Superior temporal gyrus (tissue), 1 donor: ENCODE results near the gene KRTAP10-5.
"Not testable (repeated sequence)": the region's sequence is repeated elsewhere in the genome, so short reads cannot be mapped to it uniquely, and the experiment has no call there.

Experiments used
- DNase-seq: peaks from one replicate; pipeline ENCODE4 v3.0.0-alpha.2; 2016; ENCODE audit errors: extremely low spot score

KRTAP10-5 gene, protein sequence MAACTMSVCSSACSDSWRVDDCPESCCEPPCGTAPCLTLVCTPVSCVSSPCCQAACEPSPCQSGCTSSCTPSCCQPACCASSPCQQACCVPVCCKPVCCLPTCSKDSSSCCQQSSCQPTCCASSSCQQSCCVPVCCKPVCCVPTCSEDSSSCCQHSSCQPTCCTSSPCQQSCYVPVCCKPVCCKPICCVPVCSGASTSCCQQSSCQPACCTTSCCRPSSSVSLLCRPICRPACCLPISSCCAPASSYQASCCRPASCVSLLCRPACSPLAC

DNA sequence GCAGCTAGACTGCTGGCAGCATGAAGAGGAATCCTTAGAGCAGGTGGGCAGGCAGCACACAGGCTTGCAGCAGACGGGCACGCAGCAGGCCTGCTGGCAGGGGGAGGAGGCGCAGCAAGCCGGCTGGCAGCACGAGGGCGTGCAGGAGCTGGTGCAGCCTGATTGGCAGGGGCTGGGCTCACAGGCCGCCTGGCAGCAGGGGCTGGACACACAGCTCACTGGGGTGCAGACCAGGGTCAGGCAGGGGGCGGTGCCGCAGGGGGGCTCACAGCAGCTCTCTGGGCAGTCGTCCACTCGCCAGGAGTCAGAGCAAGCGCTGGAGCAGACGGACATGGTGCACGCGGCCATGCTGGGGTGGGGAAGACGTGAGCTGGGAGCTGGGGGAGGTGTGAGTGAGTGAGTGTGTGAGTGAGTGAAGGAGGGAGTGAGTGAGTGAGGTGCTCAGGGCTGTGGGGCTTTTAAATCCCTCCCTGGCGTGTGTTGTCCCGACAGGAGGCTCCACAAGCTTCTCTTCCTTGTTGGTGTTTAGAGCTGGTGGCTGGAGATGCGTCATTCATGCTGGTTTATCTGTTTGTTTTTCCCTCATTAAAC, at the start of gene KRTAP10-5:
TSS of gene KRTAP10-5 (minus strand) at position 374 of the 591 bp plus-strand sequence. CDS start at position 348, 26 bp downstream.
- not testable (repeated sequence) for DNase-seq

DNA sequence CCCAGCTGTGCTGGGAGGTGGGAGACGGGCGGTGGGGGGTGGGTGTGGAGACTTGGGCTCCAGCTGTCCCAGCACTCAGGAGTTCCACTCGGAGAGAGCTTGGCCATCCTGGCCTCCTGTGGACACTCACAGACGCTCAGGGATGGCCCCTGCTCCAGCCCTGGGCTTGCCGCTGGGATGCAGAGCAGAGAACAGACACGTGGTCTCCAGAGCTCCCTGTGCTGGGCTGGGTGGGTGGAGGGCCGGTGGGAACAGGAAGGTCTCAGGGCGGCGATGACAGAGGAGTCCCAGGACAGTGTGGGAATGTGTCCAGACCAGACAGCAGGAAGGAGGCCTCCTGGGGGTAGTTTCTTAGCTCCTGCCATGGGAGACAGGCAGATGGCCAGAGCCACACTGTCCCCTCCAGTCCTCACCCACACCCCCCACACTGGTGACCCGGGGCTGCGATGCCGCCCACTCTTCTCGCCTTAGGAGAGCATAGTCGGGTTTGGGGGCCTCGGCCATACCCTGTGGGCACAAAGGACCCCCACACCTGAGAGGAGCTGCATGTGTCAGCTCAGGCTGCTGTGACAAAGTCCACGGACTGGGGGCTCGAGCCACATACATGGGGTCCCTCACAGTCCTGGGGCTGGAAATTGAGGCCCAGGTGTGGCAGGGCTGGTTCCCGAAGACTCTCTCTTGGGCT, 48.4 kb upstream of the KRTAP10-5 start:
- no peak for DNase-seq

DNA sequence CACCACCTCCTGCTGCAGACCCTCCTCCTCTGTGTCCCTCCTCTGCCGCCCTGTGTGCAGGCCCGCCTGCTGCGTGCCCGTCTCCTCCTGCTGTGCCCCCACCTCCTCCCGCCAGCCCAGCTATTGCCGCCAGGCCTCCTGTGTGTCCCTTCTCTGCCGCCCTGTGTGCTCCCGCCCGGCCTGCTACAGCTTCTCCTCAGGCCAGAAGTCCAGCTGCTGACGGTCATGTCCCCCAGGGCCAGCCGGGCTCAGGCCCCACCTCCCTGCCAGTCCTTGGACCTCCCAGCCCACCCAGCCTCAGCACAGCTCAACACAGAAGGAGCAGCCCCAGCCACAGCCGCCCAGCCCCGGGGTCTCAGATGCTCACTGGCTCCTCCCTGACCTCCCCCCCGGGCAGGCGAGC, 47.4 kb upstream of the KRTAP10-5 start:
- DNase-seq: not testable (repeated sequence)

DNA sequence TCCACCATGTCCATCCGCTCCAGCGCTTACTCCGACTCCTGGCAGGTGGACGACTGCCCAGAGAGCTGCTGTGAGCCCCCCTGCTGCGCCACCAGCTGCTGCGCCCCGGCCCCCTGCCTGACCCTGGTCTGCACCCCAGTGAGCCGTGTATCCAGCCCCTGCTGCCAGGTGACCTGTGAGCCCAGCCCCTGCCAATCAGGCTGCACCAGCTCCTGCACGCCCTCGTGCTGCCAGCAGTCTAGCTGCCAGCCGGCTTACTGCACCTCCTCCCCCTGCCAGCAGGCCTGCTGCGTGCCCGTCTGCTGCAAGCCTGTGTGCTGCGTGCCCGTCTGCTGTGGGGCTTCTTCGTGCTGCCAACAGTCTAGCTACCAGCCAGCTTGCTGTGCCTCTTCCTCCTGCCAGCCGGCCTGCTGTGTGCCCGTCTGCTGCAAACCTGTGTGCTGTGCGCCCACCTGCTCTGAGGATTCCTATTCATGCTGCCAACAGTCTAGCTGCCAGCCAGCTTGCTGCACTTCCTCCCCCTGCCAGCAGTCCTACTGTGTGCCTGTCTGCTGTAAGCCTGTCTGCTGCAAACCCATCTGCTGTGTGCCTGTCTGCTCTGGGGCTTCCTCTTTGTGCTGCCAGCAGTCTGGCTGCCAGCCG, 46.9 kb upstream of the KRTAP10-5 start:
- DNase-seq: not testable (repeated sequence)

DNA sequence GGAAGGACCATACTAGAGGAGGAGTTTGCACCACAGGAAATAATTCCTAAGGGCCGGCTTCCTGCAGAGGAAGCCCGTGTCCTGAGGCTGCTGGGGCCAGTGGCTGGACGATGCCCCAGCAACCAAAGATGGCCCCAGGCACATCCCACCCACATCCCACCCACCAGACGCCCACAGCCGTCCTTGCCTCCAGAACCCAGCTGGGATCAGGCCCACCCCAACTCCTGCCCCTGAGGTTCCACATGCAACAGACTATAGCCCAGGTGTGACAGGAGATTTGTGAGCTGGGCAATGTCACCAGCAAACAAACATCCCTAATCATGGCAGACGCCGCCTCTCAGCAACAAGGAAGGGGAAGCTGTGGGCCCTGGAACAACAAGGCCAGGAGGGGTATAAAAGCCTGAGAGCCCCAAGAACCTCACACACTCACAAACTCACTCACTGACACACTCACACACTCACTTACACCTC, 46.3 kb upstream of the KRTAP10-5 start, which contains the start of gene KRTAP10-9:
TSS of gene KRTAP10-9 (plus strand) at position 421 of the 471 bp plus-strand sequence. CDS start 79 bp downstream, outside the sequence.
- no peak for DNase-seq

DNA sequence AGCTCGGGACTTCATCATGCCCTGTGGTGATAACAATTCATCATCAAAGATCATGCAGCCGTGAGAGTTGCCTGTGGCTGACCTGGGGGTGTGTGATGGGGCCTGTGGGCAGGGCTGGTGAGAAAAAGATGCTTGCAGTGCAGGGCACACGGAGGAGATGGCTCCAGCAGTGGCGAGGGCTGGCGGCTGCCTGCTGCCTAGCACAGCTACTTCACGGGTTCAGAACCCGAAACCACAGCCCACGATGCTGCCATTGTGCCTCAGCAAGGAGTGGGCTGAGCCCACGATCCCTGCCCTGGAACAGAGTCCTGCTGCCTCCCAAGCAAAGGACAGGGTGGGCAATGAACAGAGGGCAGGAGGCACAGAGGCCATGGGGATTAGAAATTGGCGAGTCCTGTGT, 45.9 kb upstream of the KRTAP10-5 start:
- DNase-seq: no peak

DNA sequence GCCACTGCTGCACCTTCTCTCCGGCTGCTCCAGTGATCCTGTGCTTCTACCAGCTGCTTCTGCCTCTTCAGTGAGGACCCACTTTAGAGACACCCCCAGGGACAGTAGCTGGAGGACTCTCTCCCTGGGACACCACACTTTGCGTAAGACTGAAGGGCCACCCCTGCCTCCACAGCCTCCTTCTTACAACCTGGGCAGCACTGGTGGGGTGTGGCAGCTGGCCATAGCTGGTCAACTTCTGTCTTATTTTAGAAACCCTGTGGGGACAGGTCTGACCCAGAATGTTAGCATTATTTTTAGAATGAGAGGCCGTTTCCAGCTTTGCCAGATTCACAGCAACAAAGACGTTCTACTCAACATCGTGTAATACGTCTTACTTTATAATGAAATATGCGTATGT, 45.4 kb upstream of the KRTAP10-5 start:
- DNase-seq: no peak

DNA sequence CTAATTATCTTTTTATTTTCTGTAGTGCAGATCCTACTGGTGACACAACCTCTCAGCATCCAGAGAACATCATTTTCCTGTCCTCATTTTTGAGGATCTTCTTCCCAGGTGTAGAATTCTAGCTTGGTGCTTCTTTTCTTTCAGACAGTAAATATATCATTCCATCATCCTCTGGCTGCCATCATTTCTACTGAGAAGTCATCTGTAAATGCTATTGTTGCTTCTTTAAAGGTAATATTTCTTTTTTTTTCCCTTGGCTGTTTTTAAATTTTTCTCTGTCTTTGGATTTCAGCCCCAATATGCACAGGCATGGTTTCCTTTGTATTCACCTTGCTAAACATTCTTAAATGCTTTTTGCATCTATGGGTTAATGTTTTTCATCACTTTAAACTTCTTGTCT, 43.2 kb upstream of the KRTAP10-5 start:
- DNase-seq: no peak

DNA sequence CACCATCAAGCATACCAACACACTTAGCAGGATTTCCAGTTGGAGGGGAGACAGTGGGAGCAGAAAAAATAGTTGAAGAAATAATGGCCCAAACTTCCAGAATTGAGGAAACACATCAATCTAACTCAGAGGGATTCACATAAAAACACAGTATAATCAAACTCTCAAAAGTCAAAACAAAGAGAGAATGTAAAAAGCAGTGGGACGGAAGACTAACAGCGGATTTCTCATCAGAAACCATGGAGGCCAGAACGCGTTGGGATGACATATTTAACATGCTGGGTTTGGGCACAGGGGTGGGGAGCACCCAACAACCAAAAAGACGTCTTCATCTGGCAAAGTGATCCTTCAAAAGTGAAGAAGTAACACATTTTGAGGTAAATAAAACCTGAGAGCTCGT, 39.5 kb upstream of the KRTAP10-5 start:
- no peak for DNase-seq

DNA sequence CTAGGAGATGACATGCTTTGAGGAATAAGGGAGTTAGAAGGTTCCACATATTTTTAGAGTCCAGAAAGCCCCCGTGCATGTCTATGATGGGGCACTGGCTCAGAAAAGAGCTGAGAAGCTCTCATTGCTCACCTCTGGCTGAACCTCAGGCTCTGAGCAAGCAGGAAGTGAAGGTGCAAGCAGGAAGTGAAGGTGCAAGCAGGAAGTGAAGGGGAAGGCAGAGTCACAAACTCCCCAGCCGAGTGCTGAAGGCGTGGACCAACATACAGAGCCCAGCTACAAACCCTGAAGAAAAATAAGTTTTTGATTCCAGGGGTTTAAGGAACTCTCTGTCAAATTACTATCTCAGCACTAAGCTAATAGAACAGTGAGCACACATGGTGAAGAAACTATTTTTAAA, 38.5 kb upstream of the KRTAP10-5 start:
- no peak for DNase-seq

DNA sequence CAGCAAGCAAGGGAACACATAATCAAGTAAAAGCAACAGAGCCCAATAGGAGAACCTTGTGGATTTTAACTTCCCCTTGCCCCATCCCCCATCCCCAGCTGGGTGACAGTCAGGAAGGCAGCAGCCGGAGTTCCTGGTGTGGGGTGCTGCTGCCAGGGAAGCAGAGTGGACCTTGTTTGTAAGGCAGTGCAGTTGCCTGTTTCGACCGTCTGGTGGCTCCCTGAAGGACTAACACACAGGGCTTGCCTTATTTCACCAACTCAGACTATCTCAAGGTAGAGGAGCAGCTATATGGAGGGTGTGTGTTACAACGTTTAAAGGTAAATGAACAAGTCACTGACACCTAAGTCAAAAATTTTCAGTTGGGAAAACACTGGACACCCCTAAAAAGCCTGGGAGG, 38.1 kb upstream of the KRTAP10-5 start:
- no peak for DNase-seq

DNA sequence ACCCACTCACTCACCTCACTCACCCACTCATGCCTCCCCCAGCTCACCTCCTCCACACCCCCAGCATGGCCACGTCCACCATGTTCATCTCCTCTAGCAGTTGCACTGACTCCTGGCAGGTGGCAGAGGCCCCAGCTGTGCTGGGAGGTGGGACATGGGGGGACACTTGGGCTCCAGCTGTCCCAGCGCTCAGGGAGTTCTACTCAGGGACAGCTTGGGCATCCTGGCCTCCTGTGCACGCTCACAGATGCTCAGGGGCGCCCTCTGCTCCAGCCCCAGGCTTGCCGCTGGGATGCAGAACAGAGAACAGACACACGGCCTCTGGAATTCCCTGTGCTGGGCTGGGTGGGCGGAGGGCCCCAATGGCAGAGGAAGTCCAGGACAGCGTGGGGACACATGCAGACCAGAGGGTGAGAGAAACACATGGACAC, 36.7 kb upstream of the KRTAP10-5 start:
- DNase-seq: no peak

DNA sequence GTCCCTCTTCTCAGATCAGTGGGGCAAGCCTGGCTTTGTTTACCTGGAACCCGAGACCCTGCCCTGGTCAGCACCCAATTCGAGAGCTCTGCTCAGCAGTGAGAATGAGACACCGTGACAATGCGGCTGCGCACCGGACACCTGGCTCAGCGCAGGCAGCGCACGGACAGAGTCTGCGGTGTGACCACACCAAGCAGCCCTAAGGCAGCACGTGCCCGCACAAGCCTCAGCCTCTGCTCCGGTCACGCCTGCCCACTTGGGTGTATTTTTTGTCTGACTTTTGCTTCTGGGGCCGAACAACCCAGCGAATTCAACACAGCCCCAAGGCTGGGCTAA, 36.2 kb upstream of the KRTAP10-5 start:
- DNase-seq: no peak

DNA sequence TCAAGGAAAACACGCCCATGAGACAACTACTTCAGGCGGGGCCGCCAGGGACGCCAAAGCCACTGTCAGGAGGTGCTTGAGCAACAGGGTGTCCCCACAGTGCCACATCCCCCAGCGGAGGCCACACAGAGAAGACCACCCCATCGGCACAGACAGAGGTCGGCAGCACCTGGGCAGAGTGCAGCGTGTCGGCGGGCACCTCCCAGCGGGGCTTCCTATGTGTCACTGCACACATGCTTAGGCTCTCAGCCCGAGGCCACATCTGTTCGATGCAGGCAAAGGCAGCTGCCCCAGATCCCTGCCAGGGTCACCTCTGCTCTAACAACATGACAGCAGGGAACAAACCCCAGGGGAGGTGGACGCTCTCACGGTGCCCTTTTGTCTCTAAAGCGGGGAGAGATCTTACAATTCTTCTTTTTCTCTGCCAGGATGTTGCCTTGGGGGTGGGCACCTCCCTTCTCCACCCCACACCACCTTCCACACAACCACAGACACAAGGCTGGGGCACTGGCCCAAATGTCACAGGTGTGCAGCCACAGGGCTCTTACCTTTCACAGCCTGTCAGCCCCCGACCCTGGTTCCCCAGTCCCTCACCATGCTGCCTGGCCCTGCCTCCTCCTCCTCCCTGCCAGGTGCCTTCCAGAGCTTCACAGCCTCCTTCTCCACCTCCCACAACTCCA, 35.6 kb upstream of the KRTAP10-5 start:
- no peak for DNase-seq

DNA sequence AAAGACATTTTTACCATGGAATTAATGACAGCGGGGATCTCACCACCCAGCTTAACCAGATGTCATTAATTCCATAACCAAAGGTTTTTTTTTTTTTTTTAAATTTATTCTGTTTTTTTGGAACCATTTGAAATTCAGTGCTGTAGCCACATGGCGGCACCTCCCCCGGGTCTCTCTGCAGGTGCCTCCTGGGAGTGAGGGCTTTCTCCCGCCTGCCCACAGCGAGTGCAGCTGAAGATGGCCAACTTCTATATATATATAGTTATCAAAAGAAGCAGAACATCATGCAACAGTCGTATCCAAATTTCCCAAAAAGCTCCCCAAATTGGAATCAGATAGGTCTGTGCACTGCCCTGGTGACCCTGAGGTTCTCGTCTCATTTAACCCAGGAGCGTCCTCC, 35.1 kb upstream of the KRTAP10-5 start:
- DNase-seq: no peak

DNA sequence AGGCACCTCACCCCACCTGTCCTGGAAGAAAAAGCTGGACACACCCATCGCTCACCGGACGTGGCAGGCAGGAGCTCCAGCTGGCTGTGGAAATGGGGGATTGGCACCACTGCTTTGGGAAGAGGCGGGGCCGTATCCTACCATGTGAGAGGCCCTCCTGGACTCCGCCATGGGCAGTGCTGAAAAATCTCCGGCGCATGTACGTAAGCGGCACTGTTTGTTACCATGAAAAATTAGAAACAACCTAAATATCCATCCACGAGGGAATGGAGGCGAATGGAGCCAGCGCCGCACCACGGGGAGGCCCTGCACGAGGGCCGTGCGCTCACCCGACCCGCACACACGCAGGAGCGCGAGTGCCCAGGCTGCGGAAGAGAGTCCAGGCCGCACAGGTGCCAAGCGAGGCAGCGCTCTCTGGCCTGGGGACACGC, 34.6 kb upstream of the KRTAP10-5 start:
- DNase-seq: no peak

DNA sequence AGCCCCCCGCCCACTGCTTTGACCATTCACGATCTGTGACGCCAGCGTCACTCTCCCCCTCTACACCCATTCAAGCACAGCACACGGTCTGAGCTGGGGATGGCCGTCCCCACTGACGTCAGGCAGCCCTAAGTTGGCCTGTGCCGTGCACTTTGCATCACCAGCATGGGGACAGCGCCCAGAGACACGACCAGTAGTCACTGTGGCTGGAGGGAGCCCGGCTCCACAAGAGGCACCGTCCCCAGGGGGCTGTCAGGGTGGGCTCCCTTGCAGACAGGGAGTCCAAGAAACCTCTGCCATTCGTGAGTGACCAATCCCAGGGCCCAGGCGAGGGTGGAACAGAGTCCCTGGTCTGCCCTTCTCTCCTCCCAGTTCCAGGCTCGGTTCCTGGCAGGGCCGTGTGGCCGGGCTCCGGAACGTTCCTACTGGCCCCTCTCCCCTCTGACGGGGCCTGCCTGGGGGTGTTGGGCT, 33.8 kb upstream of the KRTAP10-5 start:
- no peak for DNase-seq

DNA sequence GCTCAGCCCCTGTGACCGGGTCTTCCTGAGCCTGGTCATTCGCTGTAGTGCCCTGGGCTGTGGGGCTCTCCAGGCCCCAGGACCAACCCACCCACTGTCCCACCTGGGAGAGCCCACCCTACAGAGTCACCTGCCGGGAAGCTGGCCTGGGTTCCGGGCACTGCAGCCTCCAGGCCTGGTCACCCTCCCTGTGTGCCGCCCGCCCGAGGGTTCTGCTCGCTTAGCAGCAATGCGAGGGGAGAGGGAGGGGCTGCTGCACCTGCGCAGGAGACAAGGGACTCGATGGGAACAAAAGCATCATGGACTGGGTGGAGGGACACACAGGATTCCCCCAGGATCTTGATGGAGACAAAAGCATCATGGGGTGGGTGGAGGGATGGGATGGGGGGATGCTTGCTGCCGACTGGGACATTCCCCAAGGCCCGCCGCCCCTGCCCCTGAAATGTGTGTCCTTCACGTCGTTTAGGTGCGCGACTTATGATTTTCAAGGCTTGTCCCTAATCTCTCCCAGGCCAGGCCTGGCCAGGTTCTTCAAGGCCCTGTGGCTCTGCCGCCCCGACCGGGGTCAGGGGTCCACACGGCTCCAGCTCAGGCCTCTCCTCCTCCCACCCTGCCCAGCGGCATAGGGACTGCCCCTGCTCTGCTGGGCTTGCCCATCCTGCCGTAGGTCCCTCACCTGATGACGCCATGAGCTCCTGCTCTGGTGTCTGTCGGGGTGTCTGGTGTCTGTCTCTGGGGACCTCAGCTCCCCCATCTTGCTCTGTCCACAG, 33.2 kb upstream of the KRTAP10-5 start:
- DNase-seq: no peak

DNA sequence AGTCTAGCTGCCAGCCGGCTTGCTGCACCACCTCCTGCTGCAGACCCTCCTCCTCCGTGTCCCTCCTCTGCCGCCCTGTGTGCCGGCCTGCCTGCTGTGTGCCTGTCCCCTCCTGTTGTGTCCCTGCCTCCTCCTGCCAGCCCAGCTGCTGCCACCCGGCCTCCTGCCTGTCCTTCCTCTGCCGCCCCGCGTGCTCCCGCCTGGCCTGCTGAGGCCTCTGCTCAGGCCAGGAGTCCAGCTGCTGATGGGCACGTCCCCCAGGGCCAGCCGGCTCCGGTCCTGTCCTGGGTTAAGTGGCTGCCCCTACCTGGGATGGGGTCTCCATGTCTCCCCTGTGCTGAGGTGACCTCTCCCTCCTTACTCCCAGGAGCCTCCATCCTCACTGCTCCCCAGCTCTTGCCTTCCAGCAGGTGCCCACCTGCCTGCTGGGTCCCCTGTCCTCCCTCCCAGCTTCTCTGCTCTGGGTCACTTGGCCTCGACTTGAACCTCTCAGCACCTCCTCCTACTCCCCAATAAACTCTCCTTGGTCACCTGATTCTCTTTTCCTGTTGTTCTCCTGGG, 32.3 kb upstream of the KRTAP10-5 start:
- no peak for DNase-seq

DNA sequence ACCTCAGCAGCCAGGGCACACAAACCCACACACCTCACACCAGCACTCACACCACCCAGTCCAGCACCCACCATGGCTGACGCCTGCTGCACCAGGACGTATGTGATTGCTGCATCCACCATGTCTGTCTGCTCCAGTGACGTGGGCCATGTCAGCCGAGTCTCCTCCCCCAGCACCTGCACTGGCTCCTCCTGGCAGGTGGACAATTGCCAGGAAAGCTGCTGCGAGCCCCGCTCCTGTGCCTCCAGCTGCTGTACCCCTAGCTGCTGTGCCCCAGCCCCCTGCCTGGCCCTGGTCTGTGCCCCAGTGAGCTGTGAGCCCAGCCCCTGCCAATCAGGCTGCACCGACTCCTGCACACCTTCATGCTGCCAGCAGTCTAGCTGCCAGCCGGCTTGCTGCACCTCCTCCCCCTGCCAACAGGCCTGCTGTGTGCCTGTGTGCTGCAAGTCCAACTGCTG, 31.7 kb upstream of the KRTAP10-5 start, which contains the start of gene KRTAP10-8:
TSS of gene KRTAP10-8 (plus strand) at position 51 of the 458 bp plus-strand sequence. CDS start at position 73, 22 bp downstream.
- no peak for DNase-seq
